Mesendoderm (in vitro differentiated cells): ENCODE results near the gene COASY.
"Not testable (repeated sequence)": the region's sequence is repeated elsewhere in the genome, so short reads cannot be mapped to it uniquely, and the experiment has no call there.

Experiments
- DNase-seq: peaks from one replicate; pipeline ENCODE4 v3.0.0; 2013
- H2AK5ac ChIP-seq: 2 replicates; pipeline ENCODE4 v1.6.1; 2013; ENCODE audit warnings: low read length, inconsistent platforms
- H2BK120ac ChIP-seq: 2 replicates; pipeline ENCODE4 v1.6.1; 2013; ENCODE audit warnings: low read depth, mild to moderate bottlenecking, low read length, moderate library complexity, mixed read lengths
- H2BK15ac ChIP-seq: replicated peaks from 2 replicates; pipeline ENCODE4 v1.6.1; 2013; ENCODE audit warnings: low read depth, mild to moderate bottlenecking, moderate library complexity
- H2BK5ac ChIP-seq: 2 replicates; pipeline ENCODE4 v1.6.1; 2013; ENCODE audit warnings: low read length, inconsistent platforms
- H3K18ac ChIP-seq: 2 replicates; pipeline ENCODE4 v1.6.1; 2013; ENCODE audit warnings: mild to moderate bottlenecking, low read length, mixed read lengths
- H3K23ac ChIP-seq: one replicate; pipeline ENCODE4 v1.6.1; 2013; ENCODE audit warnings: low read length
- H3K27ac ChIP-seq: 2 replicates; pipeline ENCODE4 v1.5.1; 2013; ENCODE audit warnings: low read depth, mild to moderate bottlenecking, inconsistent platforms, low read length, moderate library complexity
- H3K27me3 ChIP-seq: 2 replicates; pipeline ENCODE4 v1.6.1; 2013; ENCODE audit warnings: low read length, control low read depth, mild to moderate bottlenecking, inconsistent platforms; ENCODE audit not compliant: insufficient read depth, poor library complexity
- H3K36me3 ChIP-seq: 2 replicates; pipeline ENCODE4 v1.6.1; 2013; ENCODE audit warnings: low read length, inconsistent platforms; ENCODE audit not compliant: control insufficient read depth, insufficient read depth
- H3K4ac ChIP-seq: one replicate; pipeline ENCODE4 v1.6.1; 2013; ENCODE audit warnings: low read depth, mild to moderate bottlenecking, low read length, moderate library complexity
- H3K4me1 ChIP-seq: 2 replicates; pipeline ENCODE4 v1.6.1; 2013; ENCODE audit warnings: low read depth, low read length, inconsistent platforms; ENCODE audit not compliant: control insufficient read depth
- H3K4me2 ChIP-seq: 2 replicates; pipeline ENCODE4 v1.6.1; 2013; ENCODE audit warnings: low read length
- H3K4me3 ChIP-seq: 2 replicates; pipeline ENCODE4 v1.5.1; 2013; ENCODE audit warnings: mild to moderate bottlenecking, low read length
- H3K56ac ChIP-seq: one replicate; pipeline ENCODE4 v1.6.1; 2013; ENCODE audit warnings: low read length
- H3K79me1 ChIP-seq: 2 replicates; pipeline ENCODE4 v1.6.1; 2013; ENCODE audit warnings: low read length, inconsistent platforms
- H3K79me2 ChIP-seq: 2 replicates; pipeline ENCODE4 v1.6.1; 2013; ENCODE audit warnings: mild to moderate bottlenecking, low read length; ENCODE audit not compliant: control insufficient read depth, insufficient read depth
- H3K9ac ChIP-seq: 2 replicates; pipeline ENCODE4 v1.6.1; 2013; ENCODE audit warnings: low read length, inconsistent platforms
- H4K5ac ChIP-seq: one replicate; pipeline ENCODE4 v1.6.1; 2013; ENCODE audit warnings: low read length
- H4K8ac ChIP-seq: one replicate; pipeline ENCODE4 v1.6.1; 2013; ENCODE audit warnings: low read depth, mild to moderate bottlenecking, control low read depth, low read length, moderate library complexity
- WGBS: extraction: QIAGEN DNeasy Blood & Tissue Kit; methylation state at CpG from one replicate; pipeline ENCODE4 v1.1.7; 2013; ENCODE audit warnings: low lambda C conversion rate, missing lambda C conversion rate; ENCODE audit not compliant: insufficient coverage; ENCODE audit errors: extremely low coverage; 5-methylcytosine and 5-hydroxymethylcytosine counted together

COASY gene

DNA sequence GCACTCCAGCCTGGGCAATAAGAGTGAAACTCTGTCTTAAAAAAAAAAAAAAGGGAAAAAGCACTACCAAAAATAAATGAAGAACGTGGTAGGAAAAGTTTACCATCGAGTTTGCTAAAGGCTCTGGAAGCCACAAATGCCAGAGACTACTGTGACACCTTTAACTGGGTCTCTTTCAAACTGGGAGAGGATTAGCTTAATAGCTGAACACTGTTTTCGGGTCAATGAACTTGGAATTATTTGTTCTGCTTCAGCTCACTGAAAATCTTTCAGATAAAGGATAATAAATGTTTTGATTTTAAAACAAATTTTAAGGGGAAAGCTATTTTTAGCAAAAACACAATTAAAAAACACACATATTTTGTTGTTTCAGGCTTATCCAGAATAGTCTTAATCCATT, 45.8 kb downstream of the COASY start:
- Histone ChIP-seq H2AK5ac (no peak overlapping the region), H3K4me2 (no peak overlapping the region), H3K4me1 (peaks cover 2% of the 10 kb centered on the region), H3K79me1 (peaks cover 22% of the 10 kb centered on the region), H3K27me3 (no peaks in the 10 kb centered on the region), H3K36me3 (peaks cover 8% of the 10 kb centered on the region), H3K9ac (peak overlapping the region; percentile 99), H3K27ac (no peak overlapping the region), H2BK5ac (no peak overlapping the region), H3K4ac (no peak overlapping the region), H3K23ac (no peak overlapping the region), H2BK15ac (no peak overlapping the region), H3K4me3 (no peak overlapping the region), H4K5ac (no peak overlapping the region), H3K18ac (no peak overlapping the region), H4K8ac (no peak overlapping the region), H3K56ac (no peak overlapping the region), H2BK120ac (no peak overlapping the region), H3K79me2 (peaks cover 24% of the 10 kb centered on the region)
- no CpG with 5 or more reads among the region's 3 CpGs for WGBS
- DNase-seq: no peak

GRCh38 chr17:42608305-42609181, 46.6 kb downstream of the COASY start:
- no CpG with 5 or more reads among the region's 30 CpGs for WGBS
- Histone ChIP-seq H3K4me3 (peak overlapping the region; percentile 99), H4K5ac (no peak overlapping the region), H3K79me2 (peaks cover 24% of the 10 kb centered on the region), H2BK120ac (no peak overlapping the region), H3K79me1 (peaks cover 20% of the 10 kb centered on the region), H3K27me3 (no peaks in the 10 kb centered on the region), H4K8ac (no peak overlapping the region), H2BK15ac (no peak overlapping the region), H3K4ac (peak overlapping the region; percentile 63), H3K36me3 (peaks cover 10% of the 10 kb centered on the region), H2BK5ac (peak overlapping the region; percentile 45), H3K4me2 (peak overlapping the region; percentile 93), H3K9ac (peak overlapping the region; percentile 99), H3K23ac (peak overlapping the region; percentile 94), H3K27ac (peak overlapping the region; percentile 60), H3K56ac (peak overlapping the region; percentile 99), H3K18ac (peak overlapping the region; percentile 45), H2AK5ac (no peak overlapping the region), H3K4me1 (peaks cover 2% of the 10 kb centered on the region)
- DNase-seq: no peak

DNA sequence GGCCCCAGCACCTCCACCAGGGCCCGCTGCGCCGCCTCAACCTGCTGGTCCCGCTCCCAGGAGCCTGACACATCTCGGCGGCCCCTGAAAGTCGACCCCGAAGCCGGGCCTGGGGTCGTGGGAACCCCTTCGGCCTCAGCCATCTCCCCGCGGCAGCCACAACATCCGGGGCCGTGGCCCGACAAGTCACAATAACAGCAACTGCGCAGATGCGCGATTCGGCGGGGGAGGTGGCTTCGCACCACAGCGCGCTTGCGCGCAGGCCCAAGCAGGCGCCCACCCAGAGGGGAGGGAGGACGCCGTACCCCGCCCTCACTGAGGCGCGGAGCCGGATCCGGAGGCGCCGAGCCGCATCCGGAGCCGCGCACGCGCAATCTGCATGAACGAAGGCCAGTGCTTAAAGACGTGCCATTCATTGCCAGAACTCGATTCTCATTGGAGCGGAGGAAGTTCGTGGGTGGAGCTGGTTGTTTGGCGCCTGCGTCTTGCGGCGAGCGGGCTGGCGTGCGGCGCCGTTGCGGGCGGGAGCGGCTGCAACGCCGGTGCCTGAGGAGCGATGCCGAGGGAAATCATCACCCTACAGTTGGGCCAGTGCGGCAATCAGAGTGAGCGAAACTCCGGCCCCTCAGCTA, 47.4 kb downstream of the COASY start, which contains the start of the genes RETREG3 and TUBG1:
Gene RETREG3 (minus strand): TSS at position 193 of the 632 bp plus-strand sequence. CDS start 50 bp downstream, at position 143.
Gene TUBG1 (plus strand): TSS at position 502 of the 632 bp plus-strand sequence. CDS start 55 bp downstream, at position 557.
- peak within 1 kb of the TSS; percentile 51 for H3K18ac ChIP-seq
- peaks cover 19% of the 10 kb centered on the region for H3K79me1 ChIP-seq
- H4K5ac ChIP-seq: no peak within 1 kb of the TSS
- no peak within 1 kb of the TSS for H2BK120ac ChIP-seq
- H4K8ac ChIP-seq: no peak within 1 kb of the TSS
- H3K27ac ChIP-seq: peak within 1 kb of the TSS; percentile 71
- H3K9ac ChIP-seq: peak within 1 kb of the TSS; percentile 99
- DNase-seq: peak; percentile 99
- H3K27me3 ChIP-seq: no peaks in the 10 kb centered on the region
- peak within 1 kb of the TSS; percentile 99 for H3K56ac ChIP-seq
- peaks cover 2% of the 10 kb centered on the region for H3K4me1 ChIP-seq
- H2BK5ac ChIP-seq: peak within 1 kb of the TSS; percentile 89
- no peak within 1 kb of the TSS for H2AK5ac ChIP-seq
- peaks cover 24% of the 10 kb centered on the region for H3K79me2 ChIP-seq
- no peak within 1 kb of the TSS for H2BK15ac ChIP-seq
- H3K4ac ChIP-seq: peak within 1 kb of the TSS; percentile 76
- peak within 1 kb of the TSS; percentile 93 for H3K4me2 ChIP-seq
- peak within 1 kb of the TSS; percentile 99 for H3K4me3 ChIP-seq
- no CpG with 5 or more reads among the region's 66 CpGs for WGBS
- peaks cover 13% of the 10 kb centered on the region for H3K36me3 ChIP-seq
- peak within 1 kb of the TSS; percentile 94 for H3K23ac ChIP-seq

DNA sequence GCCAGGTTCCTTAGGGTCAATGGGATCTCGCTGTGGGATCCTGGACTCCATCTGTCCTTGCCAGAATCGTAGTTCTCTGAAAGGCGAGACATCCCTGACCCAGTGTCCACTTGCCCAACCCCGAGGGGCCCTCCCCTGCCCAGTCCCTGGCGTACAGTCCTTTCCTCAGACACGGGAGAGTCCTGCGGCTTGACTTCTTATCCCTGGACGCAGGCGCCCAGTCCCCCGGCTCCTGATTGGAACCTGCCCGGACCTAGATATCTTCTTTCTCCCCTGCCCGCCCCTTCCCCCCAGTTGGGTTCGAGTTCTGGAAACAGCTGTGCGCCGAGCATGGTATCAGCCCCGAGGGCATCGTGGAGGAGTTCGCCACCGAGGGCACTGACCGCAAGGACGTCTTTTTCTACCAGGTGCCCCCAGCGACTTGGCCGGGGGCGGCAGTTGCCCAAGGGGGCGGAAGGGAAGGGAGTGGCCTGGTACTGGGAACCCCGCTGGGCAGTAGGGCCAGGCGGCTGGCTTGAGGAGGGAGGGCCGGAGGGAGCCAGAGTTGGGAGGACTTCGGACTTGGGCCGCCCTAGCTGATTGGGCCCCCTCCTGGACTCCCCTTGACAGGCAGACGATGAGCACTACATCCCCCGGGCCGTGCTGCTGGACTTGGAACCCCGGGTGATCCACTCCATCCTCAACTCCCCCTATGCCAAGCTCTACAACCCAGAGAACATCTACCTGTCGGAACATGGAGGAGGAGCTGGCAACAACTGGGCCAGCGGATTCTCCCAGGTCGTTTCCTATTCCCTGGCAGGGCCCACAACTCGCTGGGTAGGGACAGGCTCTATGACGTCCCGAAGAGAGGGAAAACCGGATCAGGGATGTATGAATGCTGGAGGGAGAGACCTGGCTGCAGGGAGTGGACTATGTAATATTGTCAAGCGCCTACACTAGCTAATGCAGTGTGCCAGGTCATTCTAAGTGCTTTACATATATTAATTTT, 48.2 kb downstream of the COASY start:
- no CpG with 5 or more reads among the region's 42 CpGs for WGBS
- Histone ChIP-seq H3K79me2 (peaks cover 21% of the 10 kb centered on the region), H3K9ac (peak overlapping the region; percentile 99), H3K4me2 (peak overlapping the region; percentile 91), H2BK5ac (peak overlapping the region; percentile 89), H3K18ac (peak overlapping the region; percentile 51), H3K56ac (peak overlapping the region; percentile 91), H3K4me3 (peak overlapping the region; percentile 98), H3K36me3 (peaks cover 18% of the 10 kb centered on the region), H3K4ac (peak overlapping the region; percentile 76), H3K27ac (peak overlapping the region; percentile 71), H3K79me1 (peaks cover 15% of the 10 kb centered on the region), H3K23ac (peak overlapping the region; percentile 89)
- DNase-seq: peak; percentile 50
- H2AK5ac ChIP-seq, H4K8ac ChIP-seq, H3K27me3 ChIP-seq, H2BK15ac ChIP-seq, H2BK120ac ChIP-seq, H3K4me1 ChIP-seq, H4K5ac ChIP-seq: not testable (repeated sequence)

- Histone ChIP-seq H3K23ac (no peak overlapping the region), H3K27me3 (no peaks in the 10 kb centered on the region), H3K27ac (no peak overlapping the region), H3K4me2 (no peak overlapping the region), H4K5ac (no peak overlapping the region), H3K79me2 (peaks cover 16% of the 10 kb centered on the region), H3K36me3 (peaks cover 24% of the 10 kb centered on the region), H3K4me3 (no peak overlapping the region), H2BK5ac (no peak overlapping the region), H3K4ac (no peak overlapping the region), H3K18ac (no peak overlapping the region), H2BK15ac (no peak overlapping the region), H3K9ac (no peak overlapping the region), H3K4me1 (peaks cover 2% of the 10 kb centered on the region), H4K8ac (no peak overlapping the region), H3K79me1 (peaks cover 11% of the 10 kb centered on the region), H2BK120ac (no peak overlapping the region), H3K56ac (no peak overlapping the region), H2AK5ac (no peak overlapping the region)
- no CpG with 5 or more reads among the region's 4 CpGs for WGBS
- DNase-seq: no peak
Observed at GRCh38 chr17:42612013-42612412, 50.1 kb downstream of the COASY start.
